IMR-90 (cell line): ENCODE measurements around the gene PYY. TPM values are rescaled to one million over a fixed set of nuclear protein-coding genes. Genes with fewer than 3 reads are reported as not detected.
A peak's percentile ranks its signal among the peaks of the same experiment; 100 is the strongest.

ENCODE experiments used
- ATAC-seq: fragments of 200-7000 bp; cut with Tn5 transposase; 2 replicates; pipeline ENCODE4 v1.9.1; 2020; ENCODE audit warnings: low read depth, mild to moderate bottlenecking, moderate library complexity
- BruUV-seq: library from RNA; stranded (reverse); fragments of 400-500 nt; replicated peaks from 2 replicates; lab custom pipeline; 2021; lab: Mats Ljungman, UMichigan
- CTCF ChIA-PET: fragments of 300-600 bp; formaldehyde crosslinking; extraction: SDS; loops from one replicate; lab custom pipeline; 2021; ENCODE audit warnings: antibody characterized with exemption; lab: Yijun Ruan, JAX
- POLR2A ChIA-PET: fragments of 300-600 bp; sonication (Branson Sonifier 250); formaldehyde crosslinking; loops from one replicate; lab custom pipeline; 2022; ENCODE audit warnings: antibody characterized with exemption; ENCODE audit not compliant: unreplicated experiment; lab: Charles Lee
- DNase-seq: peaks from one replicate; pipeline ENCODE4 v3.0.0; 2013
- H2AFZ ChIP-seq: replicated peaks from 2 replicates; pipeline ENCODE3; 2013; ENCODE audit warnings: low read length, mild to moderate bottlenecking; ENCODE audit not compliant: poor library complexity
- H2AK5ac ChIP-seq: 2 replicates; pipeline ENCODE4 v1.6.1; 2013; ENCODE audit warnings: low read depth, low read length, inconsistent platforms
- H2AK9ac ChIP-seq: replicated peaks from 2 replicates; pipeline ENCODE3; 2013; ENCODE audit warnings: mild to moderate bottlenecking, low read depth, low read length, moderate library complexity; ENCODE audit not compliant: poor library complexity
- H2BK120ac ChIP-seq: 2 replicates; pipeline ENCODE4 v1.6.1; 2013; ENCODE audit warnings: low read depth, low read length, inconsistent platforms
- H2BK15ac ChIP-seq: 3 replicates; pipeline ENCODE4 v1.6.1; 2013; ENCODE audit warnings: low read depth, low read length, inconsistent platforms
- H2BK20ac ChIP-seq: 2 replicates; pipeline ENCODE4 v1.6.1; 2013; ENCODE audit warnings: low read depth, mild to moderate bottlenecking, inconsistent platforms, low read length, moderate library complexity
- H2BK5ac ChIP-seq: 2 replicates; pipeline ENCODE4 v1.6.1; 2013; ENCODE audit warnings: mild to moderate bottlenecking, low read depth, low read length, inconsistent platforms; ENCODE audit not compliant: poor library complexity, severe bottlenecking
- H3K14ac ChIP-seq: replicated peaks from 2 replicates; pipeline ENCODE4 v1.6.1; 2013; ENCODE audit warnings: low read depth, low read length, inconsistent platforms
- H3K18ac ChIP-seq: 2 replicates; pipeline ENCODE4 v1.6.1; 2013; ENCODE audit warnings: low read depth, low read length, control low read depth
- H3K23ac ChIP-seq: 2 replicates; pipeline ENCODE4 v1.6.1; 2013; ENCODE audit warnings: low read depth, low read length, inconsistent platforms
- H3K27ac ChIP-seq: 2 replicates; pipeline ENCODE4 v1.5.1; 2013; ENCODE audit warnings: mild to moderate bottlenecking, control low read depth, low read length; ENCODE audit not compliant: insufficient read depth
- H3K27me3 ChIP-seq: 2 replicates; pipeline ENCODE4 v1.6.1; 2013; ENCODE audit warnings: low read length; ENCODE audit not compliant: control insufficient read depth, insufficient read depth
- H3K36me3 ChIP-seq: 2 replicates; pipeline ENCODE4 v1.6.1; 2013; ENCODE audit warnings: low read length, mixed read lengths; ENCODE audit not compliant: control insufficient read depth, insufficient read depth
- H3K4ac ChIP-seq: 2 replicates; pipeline ENCODE4 v1.6.1; 2013; ENCODE audit warnings: low read depth, low read length, inconsistent platforms
- H3K4me1 ChIP-seq: 2 replicates; pipeline ENCODE4 v1.6.1; 2013; ENCODE audit warnings: low read length, mixed read lengths; ENCODE audit not compliant: control insufficient read depth, insufficient read depth
- H3K4me2 ChIP-seq: 2 replicates; pipeline ENCODE4 v1.6.1; 2013; ENCODE audit warnings: low read depth, mild to moderate bottlenecking, control low read depth, low read length, moderate library complexity
- H3K4me3 ChIP-seq: 2 replicates; pipeline ENCODE4 v1.5.1; 2013; ENCODE audit warnings: low read depth, mild to moderate bottlenecking, control low read depth, low read length, moderate library complexity; ENCODE audit not compliant: insufficient read depth
- H3K56ac ChIP-seq: 2 replicates; pipeline ENCODE4 v1.6.1; 2013; ENCODE audit warnings: low read length, inconsistent platforms; ENCODE audit not compliant: insufficient read depth; ENCODE audit errors: extremely low read depth
- H3K79me1 ChIP-seq, 2 experiments: 2 replicates each; pipeline ENCODE4 v1.6.1; 2013; ENCODE audit warnings: low read length in 2 of 2, inconsistent platforms in 1 of 2, low read depth in 1 of 2
- H3K9ac ChIP-seq: 2 replicates; pipeline ENCODE4 v1.6.1; 2013; ENCODE audit warnings: low read depth, low read length, control low read depth
- H3K9me1 ChIP-seq: 2 replicates; pipeline ENCODE4 v1.6.1; 2013; ENCODE audit warnings: low read length, inconsistent platforms; ENCODE audit not compliant: insufficient read depth
- H3K9me3 ChIP-seq: 2 replicates; pipeline ENCODE4 v1.6.1; 2013; ENCODE audit warnings: low read length; ENCODE audit not compliant: control insufficient read depth, insufficient read depth
- H4K20me1 ChIP-seq: 2 replicates; pipeline ENCODE4 v1.6.1; 2013; ENCODE audit warnings: low read length, inconsistent platforms; ENCODE audit not compliant: insufficient read depth
- H4K5ac ChIP-seq: 2 replicates; pipeline ENCODE4 v1.6.1; 2013; ENCODE audit warnings: mild to moderate bottlenecking, low read depth, low read length, control low read depth
- H4K8ac ChIP-seq, 2 experiments: 2 replicates each; pipeline ENCODE4 v1.6.1; 2013; ENCODE audit warnings: low read depth in 2 of 2, low read length in 2 of 2, control low read depth in 1 of 2, inconsistent platforms in 1 of 2
- H4K91ac ChIP-seq: 2 replicates; pipeline ENCODE4 v1.6.1; 2013; ENCODE audit warnings: low read depth, low read length, inconsistent platforms; ENCODE audit not compliant: insufficient read depth
- FOS ChIP-seq: fragments of 150-350 bp; IDR thresholded peaks from 2 replicates; pipeline ENCODE4 v1.6.1; 2016; ENCODE audit warnings: low read depth, low read length
- MAZ ChIP-seq: IDR thresholded peaks from 2 replicates; pipeline ENCODE4 v1.6.1; 2012; ENCODE audit warnings: low read depth, mild to moderate bottlenecking, low read length, improper control_type of control experiment, moderate library complexity, borderline replicate concordance
- WGBS, 2 experiments: methylation state at CpG; one replicate each; pipeline versions ENCODE4 v1.1.5 to v1.1.7; 2013; ENCODE audit warnings: missing lambda C conversion rate in 2 of 2; ENCODE audit not compliant: insufficient read length in 1 of 2; ENCODE audit errors: extremely low coverage in 2 of 2; 5-methylcytosine and 5-hydroxymethylcytosine counted together
- dilution Hi-C: fragments of 300-500 bp; cut with HindIII; formaldehyde crosslinking; loops from one replicate; pipeline ENCODE4 v1.14.3; 2018; ENCODE audit warnings: low sequenced_read_pairs; ENCODE audit not compliant: unreplicated experiment
- in situ Hi-C: fragments of 300-500 bp; cut with MboI; formaldehyde crosslinking; loops from 3 replicates; pipeline ENCODE4 v1.14.3; 2019; ENCODE audit warnings: low sequenced_read_pairs, inconsistent platforms, mixed read lengths
- intact Hi-C: fragments of 100-400 bp; cut with micrococcal nuclease; formaldehyde crosslinking; loops from 2 replicates; pipeline ENCODE4 v1.10.0; 2022
- polyA plus RNA-seq, 3 experiments: library from polyadenylated mRNA; depleted of rRNA; stranded (reverse); fragments of >200 nt; gene quantifications; 2 replicates each; pipeline ENCODE4 v1.2.3, GENCODE V29; 2012; ENCODE audit warnings: low replicate concordance in 1 of 3
- total RNA-seq: library from RNA; depleted of rRNA; stranded (reverse); fragments of >200 nt; gene quantifications from 2 replicates; pipeline ENCODE4 v1.2.3, GENCODE V29; 2012

PYY gene
- total and polyA plus RNA-seq, 2 of the 4 experiments (the other 2 are of a cell fraction), result not detected

DNA sequence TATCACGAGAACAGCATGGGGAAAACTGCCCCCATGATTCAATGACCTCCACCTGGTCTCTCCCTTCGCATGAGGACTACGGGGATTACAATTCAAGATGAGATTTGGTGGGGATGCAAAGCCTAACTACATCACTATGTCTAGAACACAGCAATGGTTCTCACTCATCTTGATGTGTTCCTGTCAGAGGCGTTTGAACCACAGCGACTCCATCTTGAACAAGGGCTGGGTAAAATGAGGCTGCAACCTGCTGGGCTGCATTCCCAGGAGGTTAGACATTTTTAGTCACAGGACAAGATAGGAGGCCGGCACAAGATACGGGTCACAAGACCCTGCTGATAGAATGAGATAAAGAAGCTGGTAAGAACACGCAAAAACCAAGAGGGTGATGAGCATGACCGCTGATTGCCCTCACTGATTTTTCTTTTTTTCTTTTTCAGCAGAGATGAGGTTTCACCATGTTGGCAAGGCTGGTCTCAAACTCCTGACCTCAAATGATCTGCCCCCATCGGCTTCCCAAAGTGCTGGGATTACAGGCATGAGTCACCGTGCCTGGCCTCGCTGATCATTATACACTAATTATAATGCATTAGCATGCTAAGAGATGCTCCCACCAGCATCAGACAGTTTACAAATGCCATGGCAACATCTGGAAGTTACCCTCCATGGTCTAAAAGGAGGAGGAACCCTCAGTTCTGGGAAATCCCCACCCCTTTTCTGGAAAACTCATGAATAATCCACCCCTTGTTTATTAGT is 8.5 kb downstream of the PYY start:
- Histone ChIP-seq H3K18ac (no peak overlapping the region; the same call in 1 of the 2 replicates), H3K27me3 (peaks cover 18% of the 10 kb centered on the region), H3K27ac (no peak overlapping the region), H2BK20ac (no peak overlapping the region), H3K9me3 (no peaks in the 10 kb centered on the region), H3K36me3 (no peaks in the 10 kb centered on the region), H2AK9ac (no peak overlapping the region), H3K56ac (no peak overlapping the region), H4K91ac (no peak overlapping the region), H3K14ac (no peak overlapping the region), H3K4me3 (no peak overlapping the region), H3K4ac (no peak overlapping the region), H4K8ac (no peak overlapping the region), H4K5ac (no peak overlapping the region), H2BK120ac (no peak overlapping the region), H3K9me1 (no peaks in the 10 kb centered on the region), H3K4me1 (no peaks in the 10 kb centered on the region), H4K20me1 (no peaks in the 10 kb centered on the region; the same call in 1 of the 2 replicates), H2BK5ac (no peak overlapping the region), H3K4me2 (no peak overlapping the region), H2BK15ac (no peak overlapping the region), H3K79me1 (no peaks in the 10 kb centered on the region), H3K9ac (no peak overlapping the region), H3K23ac (no peak overlapping the region), H2AFZ (no peak overlapping the region), H2AK5ac (no peak overlapping the region)
- intact Hi-C loops (loop anchor here (2.0 kb wide), 2 partner anchors 170 to 224 kb away; no protein-coding TSS in a partner anchor), in situ Hi-C loops (loop anchor here (10.0 kb wide), 1 partner anchor 220 kb away; no protein-coding TSS in a partner anchor), dilution Hi-C loops (no loop called here)
- BruUV-seq, result no TSS peak
- no CpG with 5 or more reads among the region's 12 CpGs for WGBS, 2 experiments
- ChIA-PET CTCF (interaction anchor here (0.6 to 2.5 kb wide), 5 partner anchors 37 to 99 kb away, joined by 4 to 11 read pairs (median 6); no protein-coding TSS in a partner anchor), POLR2A (interaction anchor here (0.5 kb wide), 1 partner anchor 76 kb away, joined by 3 read pairs; no protein-coding TSS in a partner anchor)
- DNase-seq (peak; percentile 30), ATAC-seq (no peak)
- TF ChIP-seq FOS (peak; percentile 24; the same call in 1 of the 2 replicates), MAZ (no peak)
